Peyer's patch (tissue), 4 donors: ENCODE measurements around the gene APOL2. TPM values are rescaled to one million over a fixed set of nuclear protein-coding genes. Genes with fewer than 3 reads are reported as not detected.
A peak's percentile ranks its signal among the peaks of the same experiment; 100 is the strongest.
"Not testable (repeated sequence)": the region's sequence is repeated elsewhere in the genome, so short reads cannot be mapped to it uniquely, and the experiment has no call there.

Experiments used
- DNase-seq, 3 donors: peaks; one replicate each; pipeline ENCODE4 v3.0.0-alpha.2; 2017 to 2019
- H3K27ac ChIP-seq, 4 donors: fragments of 200-600 bp; sonication (generic); one replicate each; pipeline ENCODE4 v1.5.1; 2016 to 2019
- H3K27me3 ChIP-seq, 2 donors: fragments of 200-600 bp; sonication (generic); one replicate each; pipeline ENCODE4 v1.5.1; 2019
- H3K36me3 ChIP-seq, 3 donors: fragments of 200-600 bp; sonication (generic); one replicate each; pipeline ENCODE4 v1.5.1; 2016 to 2019
- H3K4me1 ChIP-seq, 4 donors: fragments of 200-600 bp; sonication (generic); one replicate each; pipeline ENCODE4 v1.5.1; 2016 to 2019
- H3K4me3 ChIP-seq, 4 donors: fragments of 200-600 bp; sonication (generic); 1 replicate in 3 of 4; 2 replicates in 1 of 4; pipeline ENCODE4 v1.5.1; 2016 to 2019; ENCODE audit warnings: mild to moderate bottlenecking in 1 of 4
- H3K9me3 ChIP-seq, 4 donors: fragments of 200-600 bp; sonication (generic); one replicate each; pipeline ENCODE4 v1.5.1; 2016 to 2019; ENCODE audit warnings: mild to moderate bottlenecking in 1 of 4
- POLR2A ChIP-seq, 2 donors: fragments of 450-650 bp; IDR thresholded peaks; one replicate each; pipeline ENCODE4 v1.5.1; 2017; ENCODE audit warnings: antibody characterized with exemption in 2 of 2, mild to moderate bottlenecking in 2 of 2, moderate library complexity in 2 of 2
- total RNA-seq, 4 donors: library from RNA; depleted of rRNA; stranded (reverse); fragments of >200 nt; gene quantifications; one replicate each; pipeline ENCODE4 v1.1.0, GENCODE V29; 2016
- TF ChIP-seq, protein P1 (sequence below), 6 experiments: fragments of 450-650 bp in 4 of 6; fragments of 200-600 bp in 2 of 6; sonication (generic) in 1 of 6; IDR thresholded peaks; one replicate each; pipeline ENCODE4 v1.5.1; 2017 to 2019; ENCODE audit warnings: antibody characterized with exemption in 6 of 6, mild to moderate bottlenecking in 3 of 6, moderate library complexity in 1 of 6

APOL2 gene
- total RNA-seq, 4 donors from 2014 or later: 48.7 to 55.2 (median 52.3) TPM

DNA sequence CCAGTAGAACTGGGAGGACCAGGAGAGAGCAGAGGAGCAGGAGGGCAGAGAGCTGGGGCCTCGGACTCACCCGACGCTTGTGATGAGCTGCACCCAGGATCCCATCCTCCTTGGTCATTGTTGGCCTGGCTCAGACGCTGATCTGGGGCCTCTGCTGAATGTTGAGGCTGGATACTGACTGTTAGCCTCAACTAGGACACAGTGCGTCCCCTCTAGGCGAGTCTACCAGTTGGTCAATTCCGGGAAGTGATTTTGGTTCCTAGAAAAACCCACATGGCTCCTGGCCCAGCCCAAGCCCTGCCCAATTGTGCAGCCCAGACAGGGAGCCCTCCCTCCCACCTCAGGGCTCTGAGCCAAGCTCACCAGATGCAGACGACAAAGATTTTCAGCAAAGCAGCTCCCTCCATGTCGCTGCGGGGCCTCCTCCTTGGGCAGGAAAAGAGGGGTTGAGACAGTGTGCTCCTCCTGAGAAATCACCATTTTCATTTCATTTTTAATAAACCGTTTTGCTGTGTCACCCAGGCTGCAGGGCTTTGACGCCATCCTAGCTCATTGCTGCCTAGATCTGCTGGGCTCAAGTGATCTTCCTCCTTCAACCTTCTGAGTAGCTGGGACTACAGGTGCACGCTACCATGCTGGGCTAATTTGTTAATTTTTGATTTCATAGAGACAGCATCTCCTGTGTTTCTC, 37.6 kb downstream of the APOL2 start, which contains the start of gene APOL4:
Gene APOL4 (minus strand): TSS at position 180 of the 690 bp plus-strand sequence. CDS start 75 bp downstream, at position 105.
- Histone ChIP-seq H3K9me3 (no peaks in the 10 kb centered on the region), H3K4me3 (peak within 1 kb of the TSS in 1 of 4 donors; percentile 19), H3K27me3 (no peaks in the 10 kb centered on the region), H3K4me1 (peaks cover 0 to 11% (median 0%) of the 10 kb centered on the region in 4 donors), H3K27ac (peak within 1 kb of the TSS in 2 of 4 donors; percentile 9 to 50), H3K36me3 (no peaks in the 10 kb centered on the region)
- peak in 1 of 3 donors; percentile 69 for DNase-seq
- TF ChIP-seq POLR2A (IDR thresholded peaks at IDR 0.05): no peak
- TF ChIP-seq, protein P1, sequence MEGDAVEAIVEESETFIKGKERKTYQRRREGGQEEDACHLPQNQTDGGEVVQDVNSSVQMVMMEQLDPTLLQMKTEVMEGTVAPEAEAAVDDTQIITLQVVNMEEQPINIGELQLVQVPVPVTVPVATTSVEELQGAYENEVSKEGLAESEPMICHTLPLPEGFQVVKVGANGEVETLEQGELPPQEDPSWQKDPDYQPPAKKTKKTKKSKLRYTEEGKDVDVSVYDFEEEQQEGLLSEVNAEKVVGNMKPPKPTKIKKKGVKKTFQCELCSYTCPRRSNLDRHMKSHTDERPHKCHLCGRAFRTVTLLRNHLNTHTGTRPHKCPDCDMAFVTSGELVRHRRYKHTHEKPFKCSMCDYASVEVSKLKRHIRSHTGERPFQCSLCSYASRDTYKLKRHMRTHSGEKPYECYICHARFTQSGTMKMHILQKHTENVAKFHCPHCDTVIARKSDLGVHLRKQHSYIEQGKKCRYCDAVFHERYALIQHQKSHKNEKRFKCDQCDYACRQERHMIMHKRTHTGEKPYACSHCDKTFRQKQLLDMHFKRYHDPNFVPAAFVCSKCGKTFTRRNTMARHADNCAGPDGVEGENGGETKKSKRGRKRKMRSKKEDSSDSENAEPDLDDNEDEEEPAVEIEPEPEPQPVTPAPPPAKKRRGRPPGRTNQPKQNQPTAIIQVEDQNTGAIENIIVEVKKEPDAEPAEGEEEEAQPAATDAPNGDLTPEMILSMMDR (IDR thresholded peaks at IDR 0.05): no peak

DNA sequence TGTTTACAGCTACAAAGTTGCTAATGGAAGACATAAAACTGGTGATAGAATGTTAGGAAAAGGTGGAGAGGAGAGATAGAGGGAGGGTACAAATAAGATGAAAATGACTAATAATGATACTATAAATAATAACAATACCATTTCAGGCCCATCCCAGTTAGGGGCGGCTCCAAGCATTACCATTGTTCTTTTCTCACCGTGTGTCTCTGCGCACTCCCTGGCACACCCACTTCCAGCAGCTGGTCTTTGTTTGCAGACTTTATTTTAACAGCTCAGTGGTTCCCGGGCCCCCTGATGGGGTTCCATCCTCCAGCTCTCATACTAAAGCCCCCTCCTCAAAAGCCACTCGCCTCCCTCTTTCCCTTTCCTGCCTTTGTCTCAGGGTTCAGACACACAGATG, 38.3 kb downstream of the APOL2 start:
- DNase-seq, H3K9me3 ChIP-seq, H3K27me3 ChIP-seq, H3K36me3 ChIP-seq, H3K4me3 ChIP-seq: not testable (repeated sequence)
- H3K4me1 ChIP-seq: peaks cover 0 to 15% (median 0%) of the 10 kb centered on the region in 4 donors
- H3K27ac ChIP-seq: peak overlapping the region in 2 of 4 donors; percentile 9 to 50

DNA sequence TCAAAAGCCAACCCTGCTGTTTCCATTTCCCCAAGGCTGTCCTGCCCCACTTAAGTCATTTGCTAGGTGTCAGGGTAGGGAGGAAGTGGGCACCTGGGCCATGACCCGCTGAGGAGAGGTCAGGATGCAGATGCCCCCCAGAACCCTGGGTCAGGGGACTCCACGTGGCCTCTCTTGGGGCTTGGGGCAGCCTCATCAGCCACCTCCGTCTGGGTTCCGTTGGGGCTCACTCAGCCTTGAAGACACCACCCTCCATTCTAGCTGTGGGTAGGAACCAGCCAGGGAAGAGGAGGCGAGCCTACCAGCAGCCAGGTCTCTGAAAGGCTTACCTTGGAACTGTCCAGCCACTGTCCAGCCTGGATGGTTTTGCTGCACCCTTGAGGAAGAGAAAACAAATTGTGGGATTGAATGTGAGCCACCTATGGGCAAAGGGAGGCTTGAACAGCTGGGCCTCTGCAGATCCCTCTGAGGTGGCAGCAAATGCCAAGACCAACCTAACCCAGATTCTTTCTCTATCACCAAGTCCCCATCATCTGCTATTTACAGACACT, 40.3 kb downstream of the APOL2 start:
- no peak overlapping the region for H3K27ac ChIP-seq
- H3K9me3 ChIP-seq: no peaks in the 10 kb centered on the region
- peaks cover 0 to 15% (median 0%) of the 10 kb centered on the region in 4 donors for H3K4me1 ChIP-seq
- TF ChIP-seq, protein P1 (IDR thresholded peaks at IDR 0.05): no peak
- TF ChIP-seq POLR2A (IDR thresholded peaks at IDR 0.05): no peak
- no peaks in the 10 kb centered on the region for H3K27me3 ChIP-seq
- H3K36me3 ChIP-seq: no peaks in the 10 kb centered on the region
- no peak overlapping the region for H3K4me3 ChIP-seq
- no peak for DNase-seq

DNA sequence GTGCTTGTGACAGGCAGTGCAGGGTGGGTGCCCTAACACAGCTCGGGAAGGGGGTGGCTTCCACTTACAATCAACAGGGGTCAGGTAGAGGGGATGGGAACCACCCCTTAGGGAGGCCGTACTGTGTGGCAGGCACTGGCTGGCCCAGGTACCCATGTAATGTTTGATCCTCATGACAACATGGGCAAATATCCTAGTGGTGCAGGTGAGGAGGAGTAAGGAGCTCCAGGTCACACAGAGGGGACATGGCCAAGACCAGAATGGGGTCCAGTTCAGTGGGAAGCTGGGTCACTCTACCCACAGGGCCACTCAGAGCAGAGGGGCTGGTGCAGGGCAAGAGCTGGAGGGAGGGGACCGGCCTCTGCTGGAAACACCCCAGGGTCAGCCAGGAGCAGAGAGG, 40.8 kb downstream of the APOL2 start:
- Histone ChIP-seq H3K4me1 (peaks cover 0 to 15% (median 0%) of the 10 kb centered on the region in 4 donors), H3K27me3 (no peaks in the 10 kb centered on the region), H3K4me3 (no peak overlapping the region), H3K36me3 (no peaks in the 10 kb centered on the region), H3K9me3 (no peaks in the 10 kb centered on the region), H3K27ac (peak overlapping the region in 1 of 4 donors; percentile 18)
- no peak for DNase-seq
- TF ChIP-seq, protein P1 (IDR thresholded peaks at IDR 0.05): no peak

DNA sequence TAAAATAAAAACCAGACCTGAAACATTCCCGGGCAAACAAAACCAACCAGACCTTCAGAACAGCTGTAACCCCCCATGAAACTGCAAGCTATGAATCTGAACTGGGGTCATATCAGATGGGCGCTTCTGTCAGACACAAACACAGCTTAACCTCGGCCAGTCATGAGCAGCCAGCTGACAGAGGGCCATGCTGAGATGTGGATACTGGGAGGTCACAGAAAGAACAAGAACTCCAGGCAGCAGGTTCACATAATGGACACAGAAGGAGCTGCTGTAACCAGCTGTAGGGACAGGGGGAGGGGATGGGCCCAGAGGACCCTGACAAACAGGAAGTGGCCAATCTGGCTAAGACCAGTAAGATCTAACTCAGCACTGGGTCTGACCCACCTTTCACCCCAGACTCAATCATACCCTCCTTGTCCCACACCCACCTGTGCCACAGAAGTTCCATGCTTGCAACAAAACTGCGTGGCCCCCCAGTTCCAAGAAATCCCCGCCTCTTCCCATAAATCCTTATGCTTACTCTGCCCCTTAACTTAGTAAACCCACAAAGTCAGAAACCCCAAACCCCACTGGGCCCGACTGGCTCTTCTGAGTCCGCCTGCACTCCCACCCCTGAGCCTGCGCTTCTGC, 41.7 kb downstream of the APOL2 start:
- DNase-seq: no peak

More for the DNA sequence above, 41.7 kb downstream of the APOL2 start:
- Histone ChIP-seq H3K27ac (peak overlapping the region in 2 of 4 donors; percentile 18 to 34), H3K36me3 (no peaks in the 10 kb centered on the region), H3K4me3 (no peak overlapping the region), H3K4me1 (peaks cover 0 to 11% (median 0%) of the 10 kb centered on the region in 4 donors), H3K27me3 (no peaks in the 10 kb centered on the region), H3K9me3 (no peaks in the 10 kb centered on the region)
- TF ChIP-seq, protein P1 (IDR thresholded peaks at IDR 0.05): no peak
- TF ChIP-seq POLR2A (IDR thresholded peaks at IDR 0.05): no peak
